GM18502 (cell line): ENCODE results near the gene DCC.

Experiments
- ATAC-seq: cut with Tn5 transposase; IDR thresholded peaks from one replicate; pipeline ENCODE4 v1.9.1; 2021; ENCODE audit warnings: mild to moderate bottlenecking; ENCODE audit not compliant: unreplicated experiment, poor library complexity

The DCC gene

GRCh38 chr18:52481116-52481515 is 141.1 kb downstream of the DCC start:
- ATAC-seq: no peak

- ATAC-seq: no peak
Observed at GRCh38 chr18:52484977-52485376, 145.0 kb downstream of the DCC start.

- ATAC-seq: no peak
Observed at GRCh38 chr18:52486052-52486451, 146.1 kb downstream of the DCC start.

- ATAC-seq: no peak
Observed at GRCh38 chr18:52489396-52490306, 149.7 kb downstream of the DCC start.

- no peak for ATAC-seq
Observed at GRCh38 chr18:52496426-52496825, 156.4 kb downstream of the DCC start.

GRCh38 chr18:52499016-52499415 is 159.0 kb downstream of the DCC start:
- no peak for ATAC-seq

DNA sequence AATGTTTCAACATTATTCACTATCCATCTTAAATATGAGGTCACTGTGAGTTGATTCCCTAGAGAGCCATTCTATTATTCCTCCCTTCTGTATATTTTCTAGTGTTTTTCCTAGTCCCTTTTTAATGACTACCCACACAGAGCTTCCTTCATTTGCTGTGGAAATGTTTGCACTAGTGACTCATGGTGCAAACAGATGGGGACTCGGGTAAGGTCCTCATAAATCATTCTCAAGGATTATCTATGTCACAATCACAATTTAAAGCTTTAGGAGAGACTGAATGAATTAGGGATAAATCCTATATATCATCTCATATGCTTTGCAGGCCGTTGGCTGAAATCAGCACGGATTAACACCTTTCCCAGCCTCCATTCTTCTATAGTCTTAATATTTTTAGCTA is 159.6 kb downstream of the DCC start:
- no peak for ATAC-seq

GRCh38 chr18:52504589-52504988 is 164.6 kb downstream of the DCC start:
- no peak for ATAC-seq

DNA sequence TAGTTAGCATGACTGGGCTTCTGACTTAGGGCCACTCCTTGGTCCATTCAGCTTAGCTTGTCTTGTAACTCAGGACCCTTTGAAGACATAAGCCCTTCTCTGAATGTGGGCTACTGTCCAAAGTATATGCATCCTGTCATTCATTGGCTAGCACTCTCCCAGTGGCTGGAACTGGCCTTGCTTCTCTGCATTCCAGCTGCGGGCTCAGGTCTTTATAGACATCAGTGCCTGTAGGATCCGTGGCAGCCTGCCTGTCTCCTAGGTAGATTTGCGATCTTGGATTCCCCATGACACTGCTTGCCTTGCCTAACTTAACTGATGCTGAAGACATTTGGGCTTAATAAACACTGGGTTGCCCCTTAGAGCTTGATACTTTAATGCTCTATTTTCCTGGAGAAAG is 170.1 kb downstream of the DCC start:
- ATAC-seq: no peak

DNA sequence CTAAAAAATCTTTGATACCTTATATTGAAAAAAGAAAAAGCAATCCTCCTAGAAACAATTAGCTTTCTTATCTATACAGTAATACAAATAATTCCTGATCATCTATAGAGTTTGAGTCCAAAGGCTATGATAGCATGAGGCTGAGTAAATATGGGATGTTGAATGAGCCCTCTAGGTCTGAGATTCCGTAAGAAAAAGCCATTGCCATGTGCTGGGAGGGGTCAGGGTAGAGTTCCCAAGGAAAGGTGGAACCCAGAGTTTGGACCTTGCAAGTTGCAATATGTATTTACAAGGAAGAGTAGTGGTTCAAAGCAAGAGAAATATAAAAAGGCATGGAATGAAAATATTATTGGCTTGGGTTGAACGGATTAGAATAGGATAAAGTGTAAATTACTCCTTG is 178.1 kb downstream of the DCC start:
- ATAC-seq: no peak

DNA sequence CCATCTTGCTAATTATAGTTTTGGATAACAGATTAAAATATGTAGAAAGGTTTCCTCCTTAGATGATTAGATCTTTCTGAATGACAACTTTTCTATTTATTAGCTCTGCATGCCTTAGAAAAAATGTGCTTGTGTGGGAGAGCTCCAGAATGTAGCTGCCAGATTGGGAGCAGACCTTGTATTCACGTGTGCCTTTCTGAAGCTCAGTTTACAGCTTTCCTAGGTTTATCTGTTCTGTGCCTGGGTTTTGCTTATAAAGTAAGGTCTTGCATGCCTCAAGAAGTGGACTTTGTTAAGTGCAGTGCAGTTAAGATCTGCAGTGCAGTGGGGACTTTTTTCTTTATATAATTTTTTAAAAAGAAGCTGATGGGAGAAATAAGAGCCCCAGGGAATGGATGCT is 179.0 kb downstream of the DCC start:
- ATAC-seq: no peak

- no peak for ATAC-seq
Observed at GRCh38 chr18:52523566-52523965, 183.6 kb downstream of the DCC start.

GRCh38 chr18:52531836-52532235 is 191.8 kb downstream of the DCC start:
- no peak for ATAC-seq

DNA sequence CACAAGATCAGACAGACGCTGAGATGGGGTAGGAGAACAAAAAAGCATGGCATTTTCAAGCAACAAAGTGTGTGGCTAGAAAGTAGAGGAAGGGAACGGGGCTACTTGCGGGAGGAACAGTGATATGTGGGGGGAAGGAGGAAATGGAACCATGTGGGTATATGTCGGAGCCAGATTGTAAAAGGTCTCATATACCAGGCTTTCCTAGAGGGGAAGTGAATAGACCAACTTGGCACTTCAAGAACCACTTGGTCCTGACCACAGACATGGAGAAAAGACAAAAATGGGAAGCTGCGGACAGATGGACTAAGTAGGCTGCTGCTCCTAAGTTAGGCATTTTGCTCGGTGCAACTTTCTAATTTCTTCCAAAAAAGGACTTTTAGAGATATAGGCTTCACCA is 196.0 kb downstream of the DCC start:
- ATAC-seq: no peak

DNA sequence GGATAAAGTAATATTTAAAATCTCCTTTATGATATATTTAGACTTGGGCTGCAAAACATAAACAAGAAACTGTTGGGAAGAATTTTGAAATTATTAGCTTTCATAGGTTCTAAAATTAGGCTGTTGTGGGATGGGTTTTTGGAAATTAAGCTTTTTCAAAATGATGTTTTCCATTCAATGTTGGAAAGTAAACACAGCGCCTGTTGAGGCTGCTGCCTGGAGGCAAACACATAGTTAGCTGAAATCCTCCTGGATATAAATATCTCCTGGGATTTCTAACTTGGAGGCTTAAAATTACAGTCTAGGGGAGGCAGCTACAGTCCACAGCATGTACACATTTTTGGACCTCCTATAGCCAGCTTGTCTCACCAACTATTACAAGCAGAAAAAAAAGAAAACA is 197.3 kb downstream of the DCC start:
- no peak for ATAC-seq

- ATAC-seq: no peak
Observed at GRCh38 chr18:52541056-52541455, 201.1 kb downstream of the DCC start.

- ATAC-seq: no peak
Observed at GRCh38 chr18:52544086-52544485, 204.1 kb downstream of the DCC start.

GRCh38 chr18:52546686-52547346 is 206.8 kb downstream of the DCC start:
- no peak for ATAC-seq

GRCh38 chr18:52553441-52553840 is 213.4 kb downstream of the DCC start:
- no peak for ATAC-seq

DNA sequence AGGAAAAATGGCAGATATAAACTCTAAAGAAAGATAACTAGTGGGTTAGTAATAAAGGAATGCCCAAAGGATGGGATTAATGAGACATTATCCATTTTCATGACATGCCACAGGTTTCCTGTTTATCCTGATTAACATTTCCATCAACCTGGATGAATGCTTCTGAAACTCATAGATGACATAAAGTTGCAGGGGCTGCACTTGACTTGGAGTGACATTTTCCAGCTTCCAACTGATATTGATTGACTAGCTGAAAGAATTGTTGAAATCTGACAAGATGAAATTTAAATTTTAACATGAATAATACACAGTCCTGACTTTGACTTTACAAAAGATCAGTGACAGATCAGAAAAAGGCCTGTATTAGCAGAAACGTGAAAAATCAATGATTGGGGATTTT is 214.2 kb downstream of the DCC start:
- no peak for ATAC-seq

- ATAC-seq: no peak
Observed at GRCh38 chr18:52567360-52567759, 227.4 kb downstream of the DCC start.

- no peak for ATAC-seq
Observed at GRCh38 chr18:52569492-52569891, 229.5 kb downstream of the DCC start.
